SK-N-SH (cell line): ENCODE measurements around the gene CHRM1.

Experiments used
- ELF1 ChIP-seq: IDR thresholded peaks from 2 replicates; pipeline ENCODE4 v1.4.0; 2012
- MXI1 ChIP-seq: IDR thresholded peaks from 2 replicates; pipeline ENCODE4 v1.6.1; 2012; ENCODE audit warnings: mild to moderate bottlenecking, low read depth, low read length, improper control_type of control experiment
- POLR2AphosphoS5 ChIP-seq: IDR thresholded peaks from 2 replicates; pipeline ENCODE4 v1.6.1; 2012; ENCODE audit warnings: low read depth, low read length
- REST ChIP-seq: IDR thresholded peaks from 2 replicates; pipeline ENCODE4 v1.6.1; 2012; ENCODE audit warnings: mild to moderate bottlenecking, low read depth, low read length, moderate library complexity
- SIN3A ChIP-seq: IDR thresholded peaks from 2 replicates; pipeline ENCODE4 v1.6.1; 2012; ENCODE audit warnings: low read depth, mild to moderate bottlenecking, low read length, moderate library complexity, borderline replicate concordance
- SMC3 ChIP-seq: IDR thresholded peaks from 2 replicates; pipeline ENCODE4 v1.6.1; 2012; ENCODE audit warnings: low read depth, low read length, improper control_type of control experiment

GRCh38 chr11:62881579-62882430 is 39.4 kb downstream of the CHRM1 start:
- no peak for TF ChIP-seq SIN3A
- no peak for TF ChIP-seq ELF1
- TF ChIP-seq POLR2AphosphoS5 = peak; percentile 67; the same call in 1 of the 2 replicates
- TF ChIP-seq MXI1 = no peak
- no peak for TF ChIP-seq REST
- no peak for TF ChIP-seq SMC3
